GM13977 (cell line): ENCODE measurements around the gene MCRIP2.

Source experiments
- DNase-seq: peaks from one replicate; pipeline ENCODE4 v3.0.0; 2012; ENCODE audit warnings: low spot score
- in situ Hi-C: fragments of 300-500 bp; cut with MboI; formaldehyde crosslinking; loops from one replicate; pipeline ENCODE4 v1.12.0; 2022; ENCODE audit warnings: low sequenced_read_pairs, low pct_unique_long_range_greater_than_20kb, mixed read lengths, inconsistent platforms; ENCODE audit not compliant: unreplicated experiment
- TF ChIP-seq, protein P1 (sequence below): IDR thresholded peaks from 2 replicates; pipeline ENCODE4 v1.5.1; 2012; ENCODE audit warnings: mild to moderate bottlenecking, control low read depth; ENCODE audit not compliant: insufficient read depth; ENCODE audit errors: extremely low read depth, missing control alignments

The MCRIP2 gene

DNA sequence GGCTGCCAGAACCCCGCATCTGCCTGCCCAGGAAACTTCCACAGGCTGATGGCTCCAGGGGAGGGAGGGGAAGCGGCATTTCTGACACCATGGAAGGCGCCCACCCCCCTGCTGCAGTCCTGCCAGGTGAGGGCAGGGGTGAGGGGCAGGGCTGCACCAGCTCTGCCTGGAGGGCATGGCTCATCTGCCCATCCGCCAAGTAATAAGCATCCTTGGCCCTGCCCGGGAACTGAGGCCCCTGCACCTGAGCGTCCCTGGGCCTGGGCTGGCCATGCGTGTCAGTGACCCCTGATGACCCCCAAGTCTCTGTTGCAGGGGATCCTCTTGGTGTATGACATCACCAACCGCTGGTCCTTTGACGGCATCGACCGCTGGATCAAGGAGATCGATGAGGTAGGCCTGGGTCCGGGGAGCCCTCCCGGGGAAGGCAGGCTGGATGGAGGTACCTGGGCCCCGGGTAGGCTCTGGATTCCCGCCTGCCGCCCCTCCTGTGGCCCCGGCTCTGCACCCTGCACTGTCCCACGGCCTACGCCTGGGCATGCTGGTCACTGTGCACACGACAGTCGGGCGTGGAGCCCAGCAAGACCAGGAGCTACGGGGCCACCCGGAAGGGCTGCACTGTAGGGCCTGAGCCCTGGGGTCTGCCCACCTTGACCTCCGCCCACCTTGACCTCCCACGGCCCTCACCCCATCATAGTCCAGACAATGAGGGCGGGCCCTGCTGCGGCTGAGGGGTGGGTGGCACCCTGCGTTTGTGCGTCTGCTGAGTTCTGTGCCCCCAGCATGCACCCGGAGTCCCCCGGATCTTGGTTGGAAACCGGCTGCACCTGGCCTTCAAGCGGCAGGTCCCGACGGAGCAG is 16.3 kb upstream of the MCRIP2 start:
- no peak for DNase-seq
- TF ChIP-seq, protein P1, sequence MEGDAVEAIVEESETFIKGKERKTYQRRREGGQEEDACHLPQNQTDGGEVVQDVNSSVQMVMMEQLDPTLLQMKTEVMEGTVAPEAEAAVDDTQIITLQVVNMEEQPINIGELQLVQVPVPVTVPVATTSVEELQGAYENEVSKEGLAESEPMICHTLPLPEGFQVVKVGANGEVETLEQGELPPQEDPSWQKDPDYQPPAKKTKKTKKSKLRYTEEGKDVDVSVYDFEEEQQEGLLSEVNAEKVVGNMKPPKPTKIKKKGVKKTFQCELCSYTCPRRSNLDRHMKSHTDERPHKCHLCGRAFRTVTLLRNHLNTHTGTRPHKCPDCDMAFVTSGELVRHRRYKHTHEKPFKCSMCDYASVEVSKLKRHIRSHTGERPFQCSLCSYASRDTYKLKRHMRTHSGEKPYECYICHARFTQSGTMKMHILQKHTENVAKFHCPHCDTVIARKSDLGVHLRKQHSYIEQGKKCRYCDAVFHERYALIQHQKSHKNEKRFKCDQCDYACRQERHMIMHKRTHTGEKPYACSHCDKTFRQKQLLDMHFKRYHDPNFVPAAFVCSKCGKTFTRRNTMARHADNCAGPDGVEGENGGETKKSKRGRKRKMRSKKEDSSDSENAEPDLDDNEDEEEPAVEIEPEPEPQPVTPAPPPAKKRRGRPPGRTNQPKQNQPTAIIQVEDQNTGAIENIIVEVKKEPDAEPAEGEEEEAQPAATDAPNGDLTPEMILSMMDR: no peak
- in situ Hi-C loops: no loop called here

DNA sequence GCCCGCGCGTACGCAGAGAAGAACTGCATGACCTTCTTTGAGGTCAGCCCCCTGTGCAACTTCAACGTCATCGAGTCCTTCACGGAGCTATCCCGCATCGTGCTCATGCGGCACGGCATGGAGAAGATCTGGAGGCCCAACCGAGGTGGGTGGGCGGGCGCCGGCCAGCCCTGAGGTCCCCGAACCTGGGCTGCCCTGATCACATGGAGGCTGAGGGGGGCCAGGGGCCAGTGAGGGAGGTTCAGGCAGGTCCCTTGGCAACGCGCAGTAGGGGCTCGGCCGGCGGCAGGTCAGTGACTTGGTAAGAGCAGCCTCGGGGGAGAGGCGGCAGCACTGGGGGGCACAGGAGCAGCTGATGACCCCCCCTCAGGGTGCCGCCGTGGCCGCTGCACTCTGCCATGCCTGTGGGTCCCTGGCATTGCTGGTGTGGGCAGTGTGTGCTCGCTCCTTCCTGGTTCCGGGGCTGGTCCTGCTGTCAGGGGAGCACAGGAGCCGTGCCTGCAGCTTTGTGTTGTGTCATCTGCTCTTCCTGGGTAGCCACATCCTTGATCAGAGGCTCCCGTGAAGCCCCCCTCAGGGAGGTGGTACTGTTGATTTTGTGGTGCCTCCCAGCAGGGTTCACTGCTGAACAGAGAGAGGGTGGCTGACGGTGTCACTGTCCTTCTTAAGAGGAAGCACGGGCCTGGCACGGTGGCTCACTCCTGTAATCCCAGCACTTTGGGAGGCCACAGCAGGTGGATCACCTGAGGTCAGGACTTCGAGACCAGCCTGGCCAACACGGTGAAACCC is 15.5 kb upstream of the MCRIP2 start:
- DNase-seq: no peak
- in situ Hi-C loops: no loop called here
- TF ChIP-seq, protein P1: no peak

GRCh38 chr16:626787-627453 is 14.7 kb upstream of the MCRIP2 start:
- in situ Hi-C loops: no loop called here
- DNase-seq: no peak
- TF ChIP-seq, protein P1: no peak

DNA sequence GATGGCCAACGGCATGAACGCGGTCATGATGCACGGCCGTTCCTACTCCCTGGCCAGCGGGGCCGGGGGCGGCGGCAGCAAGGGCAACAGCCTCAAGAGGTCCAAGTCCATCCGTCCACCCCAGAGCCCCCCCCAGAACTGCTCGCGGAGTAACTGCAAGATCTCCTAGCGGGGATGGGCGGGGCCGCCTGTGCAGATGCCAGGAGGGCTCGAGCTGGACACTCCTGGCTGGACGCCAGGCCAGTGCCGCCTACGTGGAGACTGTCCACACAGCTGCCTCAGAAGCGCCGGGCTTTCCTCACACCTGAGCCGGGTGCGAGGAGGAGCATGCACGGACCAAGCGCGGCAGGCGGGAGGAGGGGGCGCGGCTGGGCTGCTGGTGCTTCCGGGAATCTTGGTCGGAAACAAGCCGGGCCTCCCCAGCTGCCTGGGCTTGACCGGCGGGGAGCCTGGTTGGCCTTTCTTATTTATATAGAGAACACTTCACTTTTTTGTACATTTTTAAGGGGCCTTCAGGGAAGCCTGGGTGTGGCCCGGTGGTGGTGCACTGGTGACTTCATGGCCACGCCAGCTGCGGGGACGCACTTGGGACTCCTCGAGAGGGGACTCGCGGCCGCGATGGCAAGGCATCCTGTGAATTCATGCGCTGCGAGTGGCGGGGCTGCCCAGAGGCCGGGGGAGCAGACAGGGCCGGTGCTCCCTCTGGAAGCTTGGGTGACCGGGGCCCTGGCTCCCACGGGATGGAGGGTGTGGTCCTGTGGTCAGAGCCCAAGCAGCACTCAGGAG is 14.0 kb upstream of the MCRIP2 start:
- in situ Hi-C loops: no loop called here
- DNase-seq: no peak
- TF ChIP-seq, protein P1: no peak

GRCh38 chr16:628321-629061 is 13.1 kb upstream of the MCRIP2 start:
- in situ Hi-C loops: no loop called here
- TF ChIP-seq, protein P1: no peak
- DNase-seq: no peak
